A549 treated with AZD9567 at 1 μM for 4 hours (cell line): ENCODE measurements around the gene CKLF. TPM values are rescaled to one million over a fixed set of nuclear protein-coding genes. Genes with fewer than 3 reads are reported as not detected.

Source experiments
- total RNA-seq: library from RNA; stranded (reverse); fragments of 200-300 nt; extraction: Qiagen RNA extraction; gene quantifications from 5 replicates; pipeline ENCODE4 v1.2.3, GENCODE V29; 2022; ENCODE audit not compliant: insufficient read depth

CKLF gene, protein sequence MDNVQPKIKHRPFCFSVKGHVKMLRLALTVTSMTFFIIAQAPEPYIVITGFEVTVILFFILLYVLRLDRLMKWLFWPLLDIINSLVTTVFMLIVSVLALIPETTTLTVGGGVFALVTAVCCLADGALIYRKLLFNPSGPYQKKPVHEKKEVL
- 54.6 to 71.3 TPM (median 64.6 TPM) in 5 replicates for total RNA-seq

GRCh38 chr16:66552286-66553177 lies at the start of gene CKLF:
CKLF (plus strand) TSS chr16:66552576; CDS start chr16:66552716, 140 bp downstream.

GRCh38 chr16:66549284-66550131 lies 2.9 kb upstream of the CKLF start, which contains the start of gene TK2:
TK2 (minus strand) TSS chr16:66550122; CDS start chr16:66550061, 61 bp downstream.

GRCh38 chr16:66566051-66566901 lies 13.9 kb downstream of the CKLF start, which contains the start of gene CMTM1:
CMTM1 (plus strand) TSS chr16:66566439; CDS start chr16:66566514, 75 bp downstream.

GRCh38 chr16:66578651-66579531 lies 26.5 kb downstream of the CKLF start, which contains the start of gene CMTM2:
CMTM2 (plus strand) TSS chr16:66579463; CDS start chr16:66579608, 145 bp downstream.

GRCh38 chr16:66604376-66605176 lies 52.2 kb downstream of the CKLF start, which contains the start of gene CMTM3:
CMTM3 (plus strand) TSS chr16:66604704; CDS start chr16:66604806, 102 bp downstream.

Other genes starting within 250 kb of the CKLF start
- 0.09 to 0.15 TPM (median 0.14 TPM) in 4 of 5 replicates, not detected in the other for gene CDH5, start 185.9 kb upstream of the CKLF start, total RNA-seq
- 1.4 to 4.8 TPM (median 4.2 TPM) in 5 replicates for gene BEAN1, start 125.3 kb upstream of the CKLF start, total RNA-seq
- 16.2 to 29.0 TPM (median 16.9 TPM) in 5 replicates for gene TK2, start 2.5 kb upstream of the CKLF start, total RNA-seq
- gene CMTM1, start 13.9 kb downstream of the CKLF start, total RNA-seq, result 0.83 to 2.5 TPM (median 1.1 TPM) in 5 replicates
- gene CMTM2, start 26.9 kb downstream of the CKLF start, total RNA-seq, result 0.17 TPM in 1 of 5 replicates, not detected in the others
- gene CMTM3, start 52.1 kb downstream of the CKLF start, total RNA-seq, result 77.5 to 85.9 TPM (median 81.5 TPM) in 5 replicates
- 24.1 to 39.8 TPM (median 37.2 TPM) in 5 replicates for gene CMTM4, start 144.2 kb downstream of the CKLF start, total RNA-seq
- gene DYNC1LI2, start 199.0 kb downstream of the CKLF start, total RNA-seq, result 40.6 to 57.0 TPM (median 55.7 TPM) in 5 replicates
- gene TERB1, start 249.0 kb downstream of the CKLF start, total RNA-seq, result 0.07 to 0.08 TPM in 2 of 5 replicates, not detected in the others